Measurements from ENCODE around the gene ZNF486.
"Not testable (repeated sequence)": the region's sequence is repeated elsewhere in the genome, so short reads cannot be mapped to it uniquely, and the experiment has no call there.

Gene ZNF486

DNA sequence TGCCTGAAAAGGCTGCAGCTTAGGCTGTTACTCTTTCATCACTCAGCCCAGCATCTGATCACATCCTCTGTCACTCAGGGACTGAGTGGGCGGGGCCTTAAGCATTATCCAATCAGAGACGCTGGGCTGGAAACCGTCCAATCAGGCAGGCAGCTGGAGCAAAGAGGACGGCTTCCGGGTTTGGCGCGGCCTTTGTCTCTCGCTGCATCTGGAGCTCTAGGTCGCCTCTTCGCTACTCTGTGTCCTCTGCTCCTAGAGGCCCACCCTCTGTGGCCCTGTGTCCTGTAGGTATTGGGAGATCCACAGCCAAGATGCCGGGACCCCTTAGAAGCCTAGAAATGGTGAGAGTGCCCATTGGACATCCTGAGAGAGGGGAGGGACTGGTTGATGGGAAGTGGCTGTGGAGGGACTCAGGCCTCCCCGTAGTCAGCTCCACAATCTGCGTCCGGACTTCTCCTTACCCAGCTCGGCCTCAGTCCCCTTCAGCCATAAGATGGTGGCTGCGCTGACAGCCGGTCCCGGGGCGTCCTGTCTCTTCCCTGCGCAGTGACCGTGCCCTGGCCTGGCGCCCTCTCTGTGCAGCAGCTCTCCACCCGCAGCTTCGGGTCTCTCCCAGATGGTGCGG lies at the start of gene ZNF486:
Gene ZNF486 (plus strand): TSS at position 195 of the 625 bp plus-strand sequence. CDS start 117 bp downstream, at position 312.
- DNase-seq (ENCODE audit: low read depth, low spot score), result peak; percentile 80

DNA sequence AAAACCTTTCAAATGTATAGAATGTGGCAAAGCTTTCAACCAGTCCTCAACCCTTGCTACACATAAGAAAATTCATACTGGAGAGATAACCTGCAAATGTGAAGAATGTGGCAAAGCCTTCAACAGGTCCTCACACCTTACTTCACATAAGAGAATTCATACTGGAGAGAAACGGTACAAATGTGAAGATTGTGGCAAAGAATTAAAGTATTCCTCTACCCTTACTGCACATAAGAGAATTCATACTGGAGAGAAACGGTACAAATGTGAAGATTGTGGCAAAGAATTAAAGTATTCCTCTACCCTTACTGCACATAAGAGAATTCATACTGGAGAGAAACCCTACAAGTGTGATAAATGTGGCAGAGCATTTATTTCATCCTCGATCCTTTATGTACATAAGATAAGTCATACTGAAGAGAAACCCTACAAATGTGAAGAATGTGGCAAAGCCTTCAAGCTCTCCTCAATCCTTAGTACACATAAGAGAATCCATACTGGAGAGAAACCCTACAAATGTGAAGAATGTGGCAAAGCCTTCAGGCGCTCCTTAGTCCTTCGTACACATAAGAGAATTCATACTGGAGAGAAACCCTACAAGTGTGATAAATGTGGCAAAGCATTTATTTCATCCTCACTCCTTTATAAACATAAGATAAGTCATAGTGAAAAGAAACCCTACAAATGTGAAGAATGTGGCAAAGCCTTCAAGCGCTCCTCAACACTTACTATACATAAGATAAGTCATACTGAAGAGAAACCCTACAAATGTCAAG lies 48.8 kb upstream of the ZNF486 start:
- not testable (repeated sequence) for DNase-seq (ENCODE audit: low read depth, low spot score)

GRCh38 chr19:20124879-20125278 lies 42.1 kb upstream of the ZNF486 start:
- DNase-seq (ENCODE audit: low read depth, low spot score), result no peak

GRCh38 chr19:20132933-20133332 lies 34.1 kb upstream of the ZNF486 start:
- not testable (repeated sequence) for DNase-seq (ENCODE audit: low read depth, low spot score)

DNA sequence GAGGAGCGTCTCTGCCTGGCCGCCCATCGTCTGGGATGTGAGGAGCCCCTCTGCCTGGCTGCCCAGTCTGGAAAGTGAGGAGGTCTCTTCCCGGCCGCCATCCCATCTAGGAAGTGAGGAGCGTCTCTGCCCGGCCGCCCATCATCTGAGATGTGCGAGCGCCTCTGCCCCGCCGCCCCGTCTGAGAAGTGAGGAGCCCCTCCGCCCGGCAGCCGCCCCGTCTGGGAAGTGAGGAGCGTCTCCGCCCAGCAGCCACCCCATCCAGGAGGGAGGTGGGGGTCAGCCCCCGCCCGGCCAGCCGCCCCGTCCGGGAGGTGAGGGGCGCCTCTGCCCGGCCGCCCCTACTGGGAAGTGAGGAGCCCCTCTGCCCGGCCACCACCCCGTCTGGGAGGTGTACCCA lies 29.3 kb upstream of the ZNF486 start:
- DNase-seq (ENCODE audit: low read depth, low spot score), result not testable (repeated sequence)

- no peak for DNase-seq (ENCODE audit: low read depth, low spot score)
Measured at GRCh38 chr19:20151617-20152145, 15.3 kb upstream of the ZNF486 start.

DNA sequence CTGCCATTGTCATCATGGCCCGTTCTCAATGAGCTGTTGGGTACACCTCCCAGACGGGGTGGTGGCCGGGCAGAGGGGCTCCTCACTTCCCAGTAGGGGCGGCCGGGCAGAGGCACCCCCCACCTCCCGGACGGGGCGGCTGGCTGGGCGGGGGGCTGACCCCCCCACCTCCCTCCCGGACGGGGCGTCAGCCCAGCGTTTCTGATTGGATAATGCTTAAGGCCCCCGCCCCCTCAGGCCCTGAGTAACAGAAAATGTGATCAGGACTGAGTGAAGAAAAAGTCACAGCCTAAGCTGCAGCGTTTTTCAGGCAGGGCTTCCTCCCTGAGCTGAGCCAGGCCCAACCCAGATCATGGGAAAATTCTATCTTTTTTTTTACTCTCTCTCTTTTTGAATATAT lies 14.5 kb upstream of the ZNF486 start:
- not testable (repeated sequence) for DNase-seq (ENCODE audit: low read depth, low spot score)

DNA sequence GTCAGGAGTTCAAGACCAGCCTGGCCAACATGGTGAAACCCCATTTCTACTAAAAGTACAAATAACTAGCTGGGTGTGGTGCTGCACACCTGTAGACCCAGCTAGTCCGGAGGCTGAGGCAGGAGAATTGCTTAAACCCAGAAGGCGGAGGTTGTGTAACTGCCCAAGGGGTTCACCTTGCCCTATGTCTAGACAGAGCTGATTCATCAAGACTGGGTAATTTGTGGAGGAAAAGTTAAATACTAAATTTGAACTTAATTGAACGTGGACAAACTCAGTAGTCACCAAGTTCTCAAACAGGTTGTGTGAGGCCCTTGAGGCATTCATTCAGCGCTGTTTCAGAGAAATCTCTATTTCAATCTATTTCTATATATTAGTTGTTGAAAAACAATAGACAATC lies 13.7 kb upstream of the ZNF486 start:
- DNase-seq (ENCODE audit: low read depth, low spot score), result no peak

DNA sequence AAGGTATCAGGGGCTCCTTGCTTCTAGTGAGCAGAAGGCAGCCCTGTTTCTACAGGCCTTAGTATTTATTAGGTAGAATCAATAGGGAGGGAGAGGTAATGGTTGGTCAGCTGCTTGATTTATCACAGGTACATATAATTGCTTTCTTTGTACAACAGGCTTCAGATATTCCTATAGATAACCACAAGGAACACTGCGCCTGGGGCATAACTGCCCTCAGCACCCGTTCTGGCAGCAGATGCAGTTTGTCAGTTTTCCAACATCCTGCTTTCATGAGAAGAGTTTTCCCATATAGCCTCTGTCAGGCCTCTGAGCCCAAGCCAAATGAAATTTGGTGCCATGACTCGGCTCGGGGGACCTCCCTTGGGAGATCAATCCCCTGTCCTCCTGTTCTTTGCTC lies 12.4 kb upstream of the ZNF486 start:
- no peak for DNase-seq (ENCODE audit: low read depth, low spot score)

DNA sequence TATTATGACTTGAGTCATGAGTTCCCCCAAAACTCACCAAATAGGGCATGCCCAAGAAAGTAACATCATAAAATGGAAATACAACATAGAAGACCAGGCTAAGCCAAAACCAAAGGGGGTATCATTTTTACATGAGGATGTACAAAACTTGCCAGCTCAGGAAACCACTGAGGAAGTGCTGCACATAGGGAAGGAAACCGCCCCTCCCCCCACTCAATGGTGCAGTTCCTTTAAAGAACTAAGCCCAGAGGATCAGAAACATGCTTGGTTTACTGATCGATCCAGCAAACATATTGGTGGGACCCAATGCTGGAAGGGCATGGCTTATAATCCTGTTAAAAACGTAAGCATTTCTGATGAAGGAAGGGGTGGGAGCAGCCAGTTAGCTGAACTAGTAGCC lies 4.2 kb upstream of the ZNF486 start:
- DNase-seq (ENCODE audit: low read depth, low spot score), result no peak

- DNase-seq (ENCODE audit: low read depth, low spot score), result no peak
Measured at GRCh38 chr19:20164456-20164855, 2.6 kb upstream of the ZNF486 start.

DNA sequence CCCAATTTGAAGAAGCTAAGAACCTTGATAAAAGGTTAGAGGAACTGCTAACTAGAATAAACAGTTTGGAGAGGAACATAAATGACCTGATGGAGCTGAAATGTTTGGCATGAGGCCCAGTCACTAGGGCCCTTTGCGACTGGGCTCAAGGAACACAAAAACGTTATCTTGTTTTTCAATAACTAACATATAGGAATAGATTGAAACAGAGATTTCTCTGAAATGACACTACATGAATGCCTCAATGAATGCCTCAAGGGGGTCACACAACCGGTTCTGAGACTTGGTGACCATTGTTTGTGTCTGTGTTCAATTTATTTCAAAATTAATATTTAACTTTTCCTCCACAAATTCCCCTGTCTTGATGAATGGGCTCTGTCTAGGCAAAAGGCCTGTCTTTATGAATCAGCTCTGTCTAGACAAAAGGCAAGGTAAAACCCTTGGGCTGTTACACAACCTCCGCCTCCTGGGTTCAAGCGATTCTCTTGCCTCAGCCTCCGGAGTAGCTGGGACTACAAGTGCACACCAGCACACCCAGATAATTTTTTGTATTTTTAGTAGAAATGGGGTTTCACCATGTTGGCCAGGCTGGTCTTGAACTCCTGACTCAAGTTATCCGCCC lies 932 bp upstream of the ZNF486 start:
- no peak for DNase-seq (ENCODE audit: low read depth, low spot score)

DNA sequence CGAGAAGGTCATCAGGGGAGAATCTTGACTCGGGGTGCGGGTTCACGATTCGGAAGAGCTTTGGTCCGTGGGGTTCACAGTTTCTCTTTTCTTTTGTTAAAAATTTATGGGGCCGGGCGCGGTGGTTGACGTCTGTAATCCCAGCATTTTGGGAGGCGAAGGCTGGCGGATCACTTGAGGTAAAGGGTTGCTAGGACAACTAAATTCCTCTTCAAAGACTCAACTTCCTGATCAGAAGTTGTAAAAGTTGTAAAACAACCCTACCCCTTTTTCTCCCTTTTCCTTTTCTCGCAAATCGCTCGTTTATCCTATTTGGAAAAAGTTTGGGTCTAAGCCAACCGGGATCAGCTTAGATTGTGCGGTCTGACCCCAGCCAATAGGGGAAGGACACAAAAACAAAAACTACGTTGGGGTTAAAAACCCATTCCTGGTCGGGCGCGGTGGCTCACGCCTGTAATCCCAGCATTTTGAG lies 673 bp downstream of the ZNF486 start:
- no peak for DNase-seq (ENCODE audit: low read depth, low spot score)

GRCh38 chr19:20171285-20171684 lies 4.3 kb downstream of the ZNF486 start:
- no peak for DNase-seq (ENCODE audit: low read depth, low spot score)

DNA sequence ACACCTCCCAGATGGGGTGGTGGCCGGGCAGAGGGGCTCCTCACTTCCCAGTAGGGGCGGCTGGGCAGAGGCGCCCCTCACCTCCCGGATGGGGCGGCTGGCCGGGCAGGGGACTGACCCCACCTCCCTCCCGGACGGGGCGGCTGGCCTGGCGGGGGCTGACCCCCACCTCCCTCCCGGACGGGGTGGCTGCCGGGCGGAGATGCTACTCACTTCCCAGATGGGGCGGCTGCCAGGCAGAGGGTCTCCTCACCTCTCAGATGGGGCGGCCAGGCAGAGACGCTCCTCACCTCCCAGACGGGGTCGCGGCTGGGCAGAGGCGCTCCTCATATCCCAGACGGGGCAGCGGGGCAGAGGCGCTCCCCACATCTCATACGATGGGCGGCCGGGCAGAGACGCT lies 8.8 kb downstream of the ZNF486 start:
- not testable (repeated sequence) for DNase-seq (ENCODE audit: low read depth, low spot score)

GRCh38 chr19:20179956-20180355 lies 12.9 kb downstream of the ZNF486 start:
- not testable (repeated sequence) for DNase-seq (ENCODE audit: low read depth, low spot score)

DNA sequence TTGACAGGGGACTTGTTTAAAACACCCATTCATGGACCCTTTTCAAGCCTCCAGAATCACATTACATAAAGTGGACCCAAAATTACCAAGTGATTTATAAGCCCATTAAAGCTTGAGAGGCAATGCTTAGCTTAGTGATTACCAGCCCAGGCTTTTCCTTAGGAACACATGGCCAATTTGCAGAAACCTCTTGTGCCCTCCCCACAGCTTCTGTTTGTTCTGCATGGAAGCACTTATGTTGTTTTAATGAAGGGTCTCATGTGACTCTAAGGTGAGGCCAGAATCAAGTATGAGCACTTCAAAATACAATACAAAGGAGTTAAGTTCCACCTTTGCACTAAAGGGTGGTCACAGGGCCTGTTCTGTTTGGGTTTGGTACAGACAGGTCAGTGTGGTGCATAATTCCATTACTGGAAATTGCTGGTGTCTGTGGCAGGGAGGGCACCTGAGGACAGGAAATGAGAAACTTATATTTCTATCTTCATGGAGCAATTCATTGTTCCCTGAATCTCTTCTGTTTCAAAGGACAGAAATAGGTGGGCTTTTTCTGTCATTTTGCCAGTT lies 15.3 kb downstream of the ZNF486 start:
- no peak for DNase-seq (ENCODE audit: low read depth, low spot score)

GRCh38 chr19:20186174-20186573 lies 19.2 kb downstream of the ZNF486 start:
- DNase-seq (ENCODE audit: low read depth, low spot score), result no peak

DNA sequence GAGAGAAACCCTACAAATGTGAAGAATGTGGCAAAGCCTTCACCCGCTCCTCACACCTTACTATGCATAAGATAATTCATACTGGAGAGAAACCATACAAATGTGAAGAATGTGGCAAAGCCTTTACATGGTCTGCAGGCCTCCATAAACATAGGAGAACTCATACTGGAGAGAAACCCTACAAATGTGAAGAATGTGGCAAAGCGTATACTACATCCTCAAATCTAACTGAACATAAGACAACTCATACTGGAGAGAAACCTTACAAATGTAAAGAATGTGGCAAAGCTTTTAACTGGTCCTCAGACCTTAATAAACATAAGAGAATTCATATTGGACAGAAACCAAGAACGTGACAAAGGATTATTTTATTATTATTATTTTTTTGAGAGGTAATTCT lies 30.7 kb downstream of the ZNF486 start:
- DNase-seq (ENCODE audit: low read depth, low spot score), result no peak

GRCh38 chr19:20209051-20209450 lies 42.0 kb downstream of the ZNF486 start:
- no peak for DNase-seq (ENCODE audit: low read depth, low spot score)

DNA sequence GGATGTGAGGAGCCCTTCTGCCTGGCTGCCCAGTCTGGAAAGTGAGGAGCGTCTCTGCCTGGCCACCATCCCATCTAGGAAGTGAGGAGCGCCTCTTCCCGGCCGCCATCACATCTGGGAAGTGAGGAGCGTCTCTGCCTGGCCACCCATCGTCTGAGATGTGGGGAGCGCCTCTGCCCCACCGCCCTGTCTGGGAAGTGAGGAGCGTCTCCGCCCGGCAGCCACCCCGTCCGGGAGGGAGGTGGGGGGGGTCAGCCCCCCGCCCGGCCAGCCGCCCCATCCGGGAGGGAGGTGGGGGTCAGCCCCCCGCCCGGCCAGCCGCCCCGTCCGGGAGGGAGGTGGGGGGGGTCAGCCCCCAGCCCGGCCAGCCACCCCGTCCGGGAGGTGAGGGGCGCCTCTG lies 47.4 kb downstream of the ZNF486 start:
- not testable (repeated sequence) for DNase-seq (ENCODE audit: low read depth, low spot score)

DNA sequence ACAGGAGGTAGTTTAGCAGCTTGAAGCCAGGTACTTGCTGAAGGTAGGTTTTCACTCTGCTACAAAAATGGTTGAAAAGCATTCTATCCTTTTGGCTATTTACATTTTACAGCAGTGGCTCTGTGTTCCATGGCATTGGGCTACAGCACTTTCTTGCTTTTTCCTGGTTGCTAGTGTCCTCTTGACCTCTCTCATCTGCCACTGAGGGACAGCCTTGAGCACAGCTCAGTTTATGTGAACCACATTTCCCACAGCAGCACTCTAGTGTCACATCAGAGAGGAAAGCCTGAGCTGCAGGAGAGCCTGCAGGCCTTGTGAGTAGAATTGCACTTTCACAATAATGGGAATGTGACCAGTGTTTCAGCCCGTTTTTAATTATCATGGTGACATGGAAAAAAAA lies 54.6 kb downstream of the ZNF486 start:
- DNase-seq (ENCODE audit: low read depth, low spot score), result not testable (repeated sequence)
